Stimulated activated naive CD4-positive, alpha-beta T cell treated with Interleukin-2 at 50 U/mL for 16 hours (primary cell): ENCODE measurements around the gene CBX4.
"Not testable (repeated sequence)": the region's sequence is repeated elsewhere in the genome, so short reads cannot be mapped to it uniquely, and the experiment has no call there.

Experiments
- DNase-seq: peaks from one replicate; lab custom pipeline; 2025; lab: John Stamatoyannopoulos, UW

The CBX4 gene

GRCh38 chr17:79859676-79860615 is 20.7 kb upstream of the CBX4 start:
- no peak for DNase-seq

DNA sequence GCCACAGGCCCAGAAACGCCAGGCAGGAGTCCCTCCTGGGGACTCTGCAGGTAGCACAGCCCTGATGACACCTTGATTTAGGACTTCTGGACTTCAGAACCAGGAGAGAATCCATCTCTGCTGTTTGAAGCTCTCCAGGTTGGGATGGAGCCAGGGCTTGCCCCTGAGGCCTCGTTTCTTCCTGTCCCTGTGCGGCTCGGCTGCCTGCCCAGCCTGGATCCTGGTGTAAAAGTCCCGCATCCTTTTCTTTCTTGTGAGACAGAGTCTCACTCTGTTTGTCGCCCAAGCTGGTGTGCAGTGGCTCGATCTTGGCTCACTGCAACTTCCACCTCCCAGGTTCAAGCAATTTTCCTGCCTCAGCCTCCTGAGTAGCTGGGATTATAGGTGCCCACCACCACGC is 17.9 kb upstream of the CBX4 start:
- no peak for DNase-seq

DNA sequence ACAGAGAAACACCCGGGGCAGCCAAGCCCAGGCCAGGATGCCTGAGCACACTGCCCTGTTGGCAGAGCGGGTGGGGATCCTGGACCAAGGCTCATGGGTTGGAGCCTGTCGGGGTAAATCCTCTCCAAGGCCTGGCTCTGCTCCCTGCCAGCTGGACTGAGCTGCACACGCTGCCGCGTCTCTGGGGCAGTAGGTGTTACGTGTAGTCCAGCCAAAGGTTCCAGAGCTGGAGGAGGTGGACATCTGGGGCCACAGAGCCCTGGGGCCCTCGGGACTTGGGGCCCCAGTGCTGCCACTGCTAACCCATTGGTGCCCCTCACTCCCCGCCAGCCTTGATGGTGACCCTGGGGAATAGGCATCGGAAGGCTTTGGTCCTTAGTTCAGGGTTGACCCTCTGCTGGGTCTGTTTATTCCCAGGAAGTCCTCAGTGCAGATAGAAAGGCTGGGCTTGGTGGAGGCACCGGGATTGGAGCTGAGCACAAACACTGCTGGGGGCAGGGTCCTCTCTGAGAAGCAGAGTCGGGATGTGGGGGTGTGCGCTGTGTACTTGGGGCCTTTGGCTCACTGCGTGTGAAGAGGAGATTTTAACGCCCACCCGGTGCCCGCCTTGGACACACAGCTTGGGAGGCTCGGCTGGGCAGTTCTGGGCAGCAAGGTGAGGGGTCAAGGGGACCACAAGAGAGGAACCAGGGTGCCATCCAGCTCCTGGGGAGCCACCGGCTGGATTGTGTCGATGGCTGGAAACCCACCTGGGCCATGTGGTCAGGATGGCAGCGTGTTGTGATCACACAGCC is 16.3 kb upstream of the CBX4 start:
- DNase-seq: no peak

DNA sequence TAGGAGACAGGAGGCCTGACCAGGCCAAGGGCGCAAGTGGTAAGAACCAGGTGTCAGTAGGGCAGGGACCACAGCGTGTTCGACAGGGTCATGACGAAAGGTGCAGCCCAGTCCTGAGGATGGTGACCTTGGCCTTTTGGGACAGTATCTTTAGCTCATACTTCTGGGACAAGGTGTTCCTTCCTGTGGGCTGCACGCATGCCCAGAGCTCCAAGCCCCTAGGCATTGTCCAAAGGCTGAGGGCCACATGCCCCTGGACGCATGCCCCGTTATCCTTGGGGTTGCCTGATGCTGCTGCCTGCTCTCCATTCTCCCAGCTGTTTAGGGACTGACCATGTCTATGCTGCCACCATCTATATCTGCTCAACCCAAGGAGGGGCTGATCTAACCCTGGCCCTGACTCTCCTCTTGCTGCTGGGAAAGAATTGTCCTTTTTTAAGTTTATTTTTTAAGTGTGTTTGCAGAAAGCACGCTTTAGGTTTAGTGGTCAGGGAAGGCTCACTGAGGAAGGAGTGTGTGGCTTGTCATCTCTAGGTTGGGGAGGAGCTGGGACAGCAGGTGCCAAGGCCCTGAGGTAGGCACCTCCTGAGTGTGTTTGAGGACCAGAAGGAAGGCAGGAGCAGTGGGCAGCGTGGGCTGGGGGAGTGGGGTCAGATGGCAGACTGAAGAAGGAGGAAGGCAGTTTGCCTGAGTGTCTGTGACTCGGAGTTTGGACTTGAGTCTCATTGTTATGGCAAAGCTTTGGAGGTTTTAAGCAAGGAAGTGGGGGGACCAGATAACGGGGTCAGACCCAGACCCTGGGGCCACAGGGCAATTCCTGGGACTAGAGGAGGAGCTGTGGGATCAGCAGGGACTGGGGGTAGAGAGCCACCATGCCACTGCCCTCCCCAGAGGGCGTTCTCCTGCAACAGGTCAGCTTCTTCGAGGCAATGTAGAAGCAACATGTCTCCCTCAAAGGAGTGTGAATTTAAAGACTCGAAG is 15.1 kb upstream of the CBX4 start:
- DNase-seq: no peak

DNA sequence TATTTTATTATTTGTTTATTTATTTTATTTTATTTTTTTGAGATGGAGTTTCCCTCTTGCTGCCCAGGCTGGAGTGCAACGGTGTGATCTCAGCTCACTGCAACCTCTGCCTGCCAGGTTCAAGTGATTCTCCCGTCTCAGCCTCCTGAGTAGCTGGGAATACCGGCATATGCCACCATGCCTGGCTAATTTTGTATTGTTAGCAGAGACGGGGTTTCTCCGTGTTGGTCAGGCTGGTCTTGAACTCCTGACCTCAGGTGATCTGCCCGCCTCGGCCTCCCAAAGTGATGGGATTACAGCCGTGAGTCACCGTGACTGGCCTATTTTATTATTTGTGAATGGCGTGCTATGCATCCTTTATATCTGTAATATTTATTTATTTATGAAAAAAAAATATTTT is 13.9 kb upstream of the CBX4 start:
- DNase-seq: not testable (repeated sequence)

GRCh38 chr17:79852748-79853147 is 13.5 kb upstream of the CBX4 start:
- no peak for DNase-seq

DNA sequence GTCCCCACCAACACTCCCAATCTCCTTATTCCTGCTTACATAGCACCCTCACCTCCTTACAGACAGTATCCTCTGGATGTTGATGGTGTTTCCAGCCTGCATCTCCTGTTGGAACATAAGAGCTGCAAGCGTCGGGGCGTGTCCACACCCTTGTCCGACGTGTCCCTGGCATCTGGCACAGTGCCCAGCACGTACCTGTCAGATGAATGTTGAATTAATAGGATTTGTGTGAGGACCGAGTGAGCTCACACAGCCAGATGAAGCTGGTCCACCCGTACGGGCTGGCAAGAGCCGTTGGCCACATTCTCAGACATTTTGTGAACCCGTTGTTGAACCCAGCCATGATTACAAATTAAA is 12.2 kb upstream of the CBX4 start:
- DNase-seq: no peak

GRCh38 chr17:79850571-79851460 is 11.6 kb upstream of the CBX4 start:
- no peak for DNase-seq

- no peak for DNase-seq
Measured at GRCh38 chr17:79849953-79850352, 10.7 kb upstream of the CBX4 start.

GRCh38 chr17:79848370-79848766 is 9.1 kb upstream of the CBX4 start:
- no peak for DNase-seq

GRCh38 chr17:79847698-79848369 is 8.6 kb upstream of the CBX4 start:
- no peak for DNase-seq

GRCh38 chr17:79845601-79845949 is 6.3 kb upstream of the CBX4 start:
- DNase-seq: no peak

DNA sequence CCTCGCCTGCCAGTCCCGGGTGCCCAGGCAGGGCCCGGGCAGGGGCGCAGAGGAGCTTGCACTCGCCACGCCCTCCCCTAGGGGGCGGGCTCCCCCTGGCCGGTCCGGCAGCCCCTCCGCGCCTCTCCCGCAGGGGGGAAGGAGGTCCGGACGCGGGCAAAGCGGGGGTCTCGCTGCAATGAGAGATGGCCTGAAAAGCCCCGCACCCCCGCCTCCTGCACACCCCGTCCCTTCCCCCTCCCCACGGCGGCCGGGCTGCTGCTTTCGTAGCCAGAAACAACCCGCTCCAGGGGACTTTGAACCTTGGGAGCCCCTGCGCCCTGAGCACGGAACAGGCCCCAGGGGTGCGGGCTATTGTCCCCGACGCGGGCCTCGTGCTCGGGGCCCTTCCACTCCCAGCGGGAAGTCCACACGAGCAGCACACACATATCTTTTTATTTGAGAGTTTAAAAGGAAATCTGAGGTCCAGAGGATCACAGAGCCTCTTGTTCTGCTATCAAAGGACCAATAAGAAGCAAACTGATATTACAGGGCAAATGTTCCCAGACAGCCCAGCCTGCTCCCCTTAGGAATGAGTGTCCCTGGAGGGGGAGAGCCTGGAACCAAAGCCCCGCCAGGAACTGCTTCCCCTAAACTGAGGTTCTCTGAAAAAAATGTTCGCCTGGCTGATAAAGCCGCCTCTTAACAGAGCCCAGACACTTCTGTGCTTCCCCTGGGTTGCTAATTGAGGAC is 5.8 kb upstream of the CBX4 start:
- peak; percentile 15 for DNase-seq

GRCh38 chr17:79843816-79844800 is 4.9 kb upstream of the CBX4 start:
- DNase-seq: no peak

- DNase-seq: no peak
Measured at GRCh38 chr17:79843474-79843815, 4.2 kb upstream of the CBX4 start.

- peak; percentile 12 for DNase-seq
Measured at GRCh38 chr17:79842656-79843473, 3.6 kb upstream of the CBX4 start.

- DNase-seq: no peak
Measured at GRCh38 chr17:79842136-79842655, 3.0 kb upstream of the CBX4 start.
